Left kidney (tissue), 2 donors: ENCODE results near the gene TPCN2. TPM values are rescaled to one million over a fixed set of nuclear protein-coding genes. Genes with fewer than 3 reads are reported as not detected.
"Not testable (repeated sequence)": the region's sequence is repeated elsewhere in the genome, so short reads cannot be mapped to it uniquely, and the experiment has no call there.

ENCODE experiments used
- DNase-seq: peaks from one replicate; pipeline ENCODE4 v3.0.0-alpha.2; 2013
- polyA plus RNA-seq: library from polyadenylated mRNA; unstranded; fragments of 120-200 nt; gene quantifications from one replicate; pipeline ENCODE4 v1.2.1, GENCODE V29; 2013; ENCODE audit not compliant: insufficient read length

The TPCN2 gene
- polyA plus RNA-seq, 1 donor = 17.3 TPM

DNA sequence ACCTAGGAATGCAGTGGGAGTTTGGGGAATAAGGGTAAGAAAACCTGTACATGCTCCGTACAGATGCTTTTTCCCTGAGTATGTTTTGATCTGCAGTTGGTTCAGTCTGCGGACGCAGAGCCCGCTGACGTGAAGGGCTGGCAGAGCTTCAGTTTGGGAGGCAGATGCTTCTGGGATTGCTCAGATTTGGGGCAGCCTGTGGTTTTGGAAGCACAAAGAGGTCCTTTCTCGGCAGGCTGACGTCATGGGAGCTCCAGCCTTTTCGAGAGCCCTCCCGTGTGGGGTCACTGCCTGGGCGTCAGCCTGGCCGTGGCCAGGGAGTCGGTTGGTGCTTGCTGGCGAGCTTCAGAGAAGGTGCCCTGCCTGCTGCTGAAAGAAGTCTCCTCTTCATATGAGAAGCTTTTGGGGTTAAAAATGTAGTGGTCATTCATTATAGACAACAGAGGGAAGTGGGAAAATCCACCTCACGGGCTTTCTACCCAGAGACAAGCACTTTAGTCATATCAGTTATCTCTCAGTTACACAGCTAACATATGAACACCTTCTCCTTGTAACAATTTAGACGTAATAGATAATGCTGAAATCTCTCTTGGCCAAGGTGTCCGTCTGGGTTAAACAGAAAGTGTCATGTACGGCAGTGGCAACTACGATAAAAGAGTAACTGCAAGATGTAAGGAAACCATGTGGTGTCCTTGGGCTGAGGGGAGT, 26.8 kb downstream of the TPCN2 start:
- no peak for DNase-seq

DNA sequence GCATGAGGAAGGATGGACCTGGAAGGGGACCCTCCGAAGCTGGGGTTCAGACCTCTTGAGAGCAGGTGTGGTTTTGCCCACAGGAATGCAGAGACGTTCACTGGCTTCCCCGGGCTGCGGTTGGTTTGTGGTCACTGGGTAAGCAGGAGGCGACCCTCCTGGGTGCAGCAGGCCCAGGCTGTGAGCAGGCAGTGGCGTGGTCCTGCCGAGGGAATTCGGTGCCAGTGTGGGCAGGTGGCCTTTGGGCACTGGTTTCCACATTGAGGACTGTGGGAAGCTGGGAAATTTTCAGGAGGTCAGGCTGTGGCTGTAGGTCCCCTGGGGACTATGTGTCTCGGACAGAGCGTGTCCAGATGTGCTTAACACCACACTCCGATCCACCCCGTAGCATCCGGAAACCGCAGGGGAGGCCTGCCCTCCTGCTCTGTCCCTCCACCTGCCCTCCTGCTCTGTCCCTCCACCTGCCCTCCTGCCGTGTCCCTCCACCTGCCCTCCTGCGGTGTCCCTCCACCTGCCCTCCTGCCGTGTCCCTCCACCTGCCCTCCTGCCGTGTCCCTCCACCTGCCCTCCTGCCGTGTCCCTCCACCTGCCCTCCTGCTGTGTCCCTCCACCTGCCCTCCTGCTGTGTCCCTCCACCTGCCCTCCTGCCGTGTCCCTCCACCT, 27.5 kb downstream of the TPCN2 start:
- DNase-seq = no peak

DNA sequence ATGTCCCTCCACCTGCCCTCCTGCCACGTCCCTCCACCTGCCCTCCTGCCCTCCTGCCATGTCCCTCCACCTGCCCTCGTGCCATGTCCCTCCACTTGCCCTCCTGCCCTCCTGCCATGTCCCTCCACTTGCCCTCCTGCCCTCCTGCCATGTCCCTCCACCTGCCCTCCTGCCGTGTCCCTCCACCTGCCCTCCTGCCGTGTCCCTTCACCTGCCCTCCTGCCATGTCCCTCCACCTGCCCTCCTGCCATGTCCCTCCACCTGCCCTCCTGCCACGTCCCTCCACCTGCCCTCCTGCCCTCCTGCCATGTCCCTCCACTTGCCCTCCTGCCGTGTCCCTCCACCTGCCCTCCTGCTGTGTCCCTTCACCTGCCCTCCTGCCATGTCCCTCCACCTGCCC, 28.2 kb downstream of the TPCN2 start:
- DNase-seq = not testable (repeated sequence)

DNA sequence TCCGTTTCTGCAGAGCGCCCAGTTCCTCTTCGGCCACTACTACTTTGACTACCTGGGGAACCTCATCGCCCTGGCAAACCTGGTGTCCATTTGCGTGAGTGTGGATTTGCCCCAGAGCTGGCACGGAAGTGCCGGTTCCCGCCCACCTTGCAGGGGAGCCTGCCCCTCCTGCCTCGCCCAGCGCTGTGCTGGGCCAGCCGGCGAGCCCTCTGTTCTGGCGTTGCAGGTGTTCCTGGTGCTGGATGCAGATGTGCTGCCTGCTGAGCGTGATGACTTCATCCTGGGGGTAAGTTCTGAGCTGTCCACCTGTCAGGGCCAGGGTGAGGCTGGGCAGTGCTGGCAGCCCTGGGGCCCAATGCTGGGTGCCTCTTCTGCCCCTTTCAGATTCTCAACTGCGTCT, 29.8 kb downstream of the TPCN2 start:
- no peak for DNase-seq

- DNase-seq = no peak
These were observed 30.3 kb downstream of the TPCN2 start for GRCh38 chr11:69078930-69079605.

DNA sequence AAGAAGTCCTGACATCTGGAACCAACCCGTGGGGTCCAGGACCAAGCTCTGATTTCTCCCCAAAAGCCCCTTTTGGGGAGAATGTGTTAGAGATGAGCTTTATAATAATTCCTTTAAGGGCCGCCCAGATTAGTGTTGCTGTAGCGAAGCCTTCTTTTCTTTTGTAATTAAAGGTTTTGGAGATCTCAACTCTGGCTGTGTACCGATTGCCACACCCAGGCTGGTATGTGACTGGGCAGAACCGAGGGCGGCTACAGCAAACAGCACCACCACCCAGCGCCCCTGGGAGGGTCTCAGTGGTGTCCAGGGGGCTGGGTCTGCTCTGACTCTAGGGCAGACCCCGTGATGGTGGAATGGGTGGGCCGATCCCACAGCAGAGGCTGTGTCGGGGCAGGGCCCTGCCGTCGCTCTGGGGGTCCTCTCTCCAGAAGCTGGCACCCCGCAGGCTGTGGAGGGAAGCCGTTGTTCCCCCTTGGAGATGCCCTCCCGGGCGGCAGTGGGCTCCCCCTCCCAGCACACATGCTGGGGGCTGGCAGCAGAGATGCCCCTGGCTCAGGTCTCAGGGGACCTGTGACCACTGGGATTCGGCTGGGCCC, 31.0 kb downstream of the TPCN2 start:
- DNase-seq = no peak

DNA sequence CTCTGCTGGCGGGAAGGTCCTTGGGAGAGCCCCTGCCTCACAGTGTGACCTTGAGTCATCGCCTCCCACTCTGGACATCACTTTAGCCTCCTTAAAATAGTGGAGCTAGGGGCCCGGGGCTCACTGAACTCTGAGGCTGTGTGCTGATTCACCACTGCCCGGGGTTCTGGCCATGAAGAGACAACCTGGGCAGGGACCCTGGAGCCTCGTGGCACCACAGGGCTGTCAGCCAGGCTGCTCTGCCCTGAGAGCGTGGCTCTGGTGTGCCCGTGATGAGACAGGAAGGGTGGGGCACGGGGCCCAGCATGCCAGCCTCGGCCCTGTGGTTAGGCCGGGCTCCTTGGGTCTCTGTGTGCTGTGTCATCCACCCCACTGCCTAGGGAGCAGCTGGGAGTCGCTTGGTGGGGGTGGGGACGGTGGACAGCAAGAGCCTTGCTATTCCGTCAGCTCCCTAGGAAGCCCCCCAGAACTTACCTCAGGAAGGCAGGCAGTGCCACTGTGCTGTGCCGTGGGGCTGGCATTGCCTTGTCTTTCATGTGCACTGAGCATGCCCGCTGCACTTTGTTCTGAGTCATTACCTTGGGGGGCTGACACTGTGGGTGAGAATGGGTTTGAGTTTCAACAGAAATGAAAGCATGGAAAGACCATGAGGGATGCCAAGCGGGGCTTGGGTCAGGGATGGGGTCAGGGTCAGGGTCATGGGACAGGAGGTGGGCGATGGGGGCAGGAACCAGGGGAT, 31.7 kb downstream of the TPCN2 start:
- no peak for DNase-seq

DNA sequence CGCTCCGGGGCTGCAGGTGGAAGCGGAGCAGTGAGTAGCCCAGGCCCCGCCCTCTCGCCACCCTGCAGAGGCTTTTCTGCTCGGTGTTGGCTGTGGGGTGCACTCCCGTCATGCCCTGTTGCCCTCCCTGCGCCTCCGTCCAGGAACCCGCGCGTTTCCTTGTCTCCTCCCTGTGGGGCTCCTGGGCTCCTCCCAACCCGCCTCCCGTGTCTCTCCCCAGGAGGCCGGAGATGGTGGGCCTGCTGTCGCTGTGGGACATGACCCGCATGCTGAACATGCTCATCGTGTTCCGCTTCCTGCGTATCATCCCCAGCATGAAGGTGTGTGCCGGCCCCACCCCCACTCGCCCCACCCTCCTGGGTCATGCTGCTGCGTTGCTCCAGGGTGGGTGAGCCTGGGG, 32.4 kb downstream of the TPCN2 start:
- DNase-seq = no peak

GRCh38 chr11:69083531-69084247, 35.0 kb downstream of the TPCN2 start:
- no peak for DNase-seq

- no peak for DNase-seq
These were observed 35.6 kb downstream of the TPCN2 start for GRCh38 chr11:69084371-69084770.

GRCh38 chr11:69085490-69086095, 36.9 kb downstream of the TPCN2 start:
- no peak for DNase-seq

- no peak for DNase-seq
These were observed 37.7 kb downstream of the TPCN2 start for GRCh38 chr11:69086152-69087132.

- DNase-seq = no peak
These were observed 38.4 kb downstream of the TPCN2 start for GRCh38 chr11:69087133-69087524.

DNA sequence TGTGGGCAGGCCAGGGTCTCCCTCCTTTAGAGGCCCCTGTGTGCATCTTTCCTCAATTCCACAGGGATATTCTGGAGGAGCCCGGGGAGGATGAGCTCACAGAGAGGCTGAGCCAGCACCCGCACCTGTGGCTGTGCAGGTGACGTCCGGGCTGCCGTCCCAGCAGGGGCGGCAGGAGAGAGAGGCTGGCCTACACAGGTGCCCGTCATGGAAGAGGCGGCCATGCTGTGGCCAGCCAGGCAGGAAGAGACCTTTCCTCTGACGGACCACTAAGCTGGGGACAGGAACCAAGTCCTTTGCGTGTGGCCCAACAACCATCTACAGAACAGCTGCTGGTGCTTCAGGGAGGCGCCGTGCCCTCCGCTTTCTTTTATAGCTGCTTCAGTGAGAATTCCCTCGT, 39.1 kb downstream of the TPCN2 start:
- no peak for DNase-seq

GRCh38 chr11:69088676-69089146, 40.0 kb downstream of the TPCN2 start:
- DNase-seq = peak; percentile 81

- DNase-seq = no peak
These were observed 40.5 kb downstream of the TPCN2 start for GRCh38 chr11:69089258-69089657.

- no peak for DNase-seq
These were observed 43.0 kb downstream of the TPCN2 start for GRCh38 chr11:69091638-69092165.

- DNase-seq = no peak
These were observed 43.5 kb downstream of the TPCN2 start for GRCh38 chr11:69092263-69092662.

DNA sequence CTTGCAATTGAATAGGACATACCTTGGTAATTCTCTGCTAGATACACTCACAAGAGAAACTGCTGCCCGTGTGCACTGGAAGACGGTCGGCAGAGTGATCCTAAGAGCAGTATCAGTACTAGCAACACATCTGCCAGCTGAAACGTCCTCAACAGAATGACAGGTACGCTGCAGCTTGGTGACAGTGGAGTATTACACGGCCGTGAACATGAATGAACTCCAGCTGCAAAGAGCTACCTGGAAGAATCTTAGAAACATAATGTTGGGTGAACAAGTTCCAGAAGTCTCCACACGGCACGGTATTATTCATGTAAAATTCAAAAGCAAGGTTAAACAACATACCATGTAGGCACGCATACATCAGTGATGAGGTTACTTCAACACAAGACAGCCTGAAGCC, 44.4 kb downstream of the TPCN2 start:
- no peak for DNase-seq
